ACC112 (cell line): ENCODE data around the gene SKIC8.
"Not testable (repeated sequence)": the region's sequence is repeated elsewhere in the genome, so short reads cannot be mapped to it uniquely, and the experiment has no call there.

Source experiments
- H2AFZ ChIP-seq: fragments of 200-600 bp; sonication (generic); one replicate; pipeline ENCODE4 v1.6.0; 2017; ENCODE audit warnings: antibody characterized with exemption, low read length; ENCODE audit not compliant: unreplicated experiment
- H3K27ac ChIP-seq: fragments of 200-600 bp; sonication (generic); 2 replicates; pipeline ENCODE4 v1.5.1; 2014; ENCODE audit warnings: low read depth, mild to moderate bottlenecking, antibody characterized with exemption, low read length, moderate library complexity
- H3K27me3 ChIP-seq: fragments of 200-600 bp; sonication (generic); 2 replicates; pipeline ENCODE4 v1.6.1; 2014; ENCODE audit warnings: mild to moderate bottlenecking, antibody characterized with exemption, low read length, moderate library complexity, mixed read lengths; ENCODE audit not compliant: insufficient read depth
- H3K36me3 ChIP-seq: fragments of 200-600 bp; sonication (generic); 2 replicates; pipeline ENCODE4 v1.6.1; 2016; ENCODE audit warnings: mild to moderate bottlenecking, antibody characterized with exemption, low read length, moderate library complexity, mixed read lengths; ENCODE audit not compliant: insufficient read depth
- H3K4me1 ChIP-seq: fragments of 200-600 bp; sonication (generic); one replicate; pipeline ENCODE4 v1.6.1; 2016; ENCODE audit warnings: low read length, mixed read lengths; ENCODE audit not compliant: insufficient read depth, unreplicated experiment, control insufficient read depth
- H3K4me3 ChIP-seq: fragments of 200-600 bp; sonication (generic); 2 replicates; pipeline ENCODE4 v1.5.1; 2014; ENCODE audit warnings: mild to moderate bottlenecking, low read depth, low read length
- H3K79me2 ChIP-seq: fragments of 200-600 bp; sonication (generic); one replicate; pipeline ENCODE4 v1.6.0; 2016; ENCODE audit warnings: low read length; ENCODE audit not compliant: control insufficient read depth, unreplicated experiment, insufficient read depth

The SKIC8 gene

GRCh38 chr15:78255421-78256043 is 43.9 kb downstream of the SKIC8 start:
- H3K79me2 ChIP-seq, result no peaks in the 10 kb centered on the region
- no peak overlapping the region for H2AFZ ChIP-seq
- H3K4me1 ChIP-seq, result no peaks in the 10 kb centered on the region

GRCh38 chr15:78251136-78251535 is 48.3 kb downstream of the SKIC8 start:
- H3K36me3 ChIP-seq, result no peaks in the 10 kb centered on the region
- no peaks in the 10 kb centered on the region for H3K79me2 ChIP-seq
- no peaks in the 10 kb centered on the region for H3K4me1 ChIP-seq
- no peak overlapping the region for H3K4me3 ChIP-seq
- peaks cover 5% of the 10 kb centered on the region; the same call in 1 of the 2 replicates for H3K27me3 ChIP-seq
- H2AFZ ChIP-seq, result no peak overlapping the region
- H3K27ac ChIP-seq, result no peak overlapping the region

More at GRCh38 chr15:78255421-78256043, 43.9 kb downstream of the SKIC8 start:
- no peak overlapping the region for H3K27ac ChIP-seq
- peaks cover 5% of the 10 kb centered on the region; the same call in 1 of the 2 replicates for H3K27me3 ChIP-seq
- no peaks in the 10 kb centered on the region for H3K36me3 ChIP-seq
- H3K4me3 ChIP-seq, result no peak overlapping the region

- no peak overlapping the region for H2AFZ ChIP-seq
- H3K27me3 ChIP-seq, result peaks cover 5% of the 10 kb centered on the region; the same call in 1 of the 2 replicates
- no peaks in the 10 kb centered on the region for H3K4me1 ChIP-seq
- H3K4me3 ChIP-seq, result no peak overlapping the region
- no peaks in the 10 kb centered on the region for H3K36me3 ChIP-seq
- no peak overlapping the region for H3K27ac ChIP-seq
- no peaks in the 10 kb centered on the region for H3K79me2 ChIP-seq
Measured at GRCh38 chr15:78249131-78249530, 50.3 kb downstream of the SKIC8 start.

- no peak overlapping the region for H3K4me3 ChIP-seq
- H3K27me3 ChIP-seq, result peaks cover 5% of the 10 kb centered on the region; the same call in 1 of the 2 replicates
- no peak overlapping the region for H3K27ac ChIP-seq
- no peak overlapping the region for H2AFZ ChIP-seq
- H3K79me2 ChIP-seq, result no peaks in the 10 kb centered on the region
- no peaks in the 10 kb centered on the region for H3K4me1 ChIP-seq
- H3K36me3 ChIP-seq, result no peaks in the 10 kb centered on the region
Measured at GRCh38 chr15:78247911-78248310, 51.5 kb downstream of the SKIC8 start.

GRCh38 chr15:78245976-78246620 is 53.3 kb downstream of the SKIC8 start:
- H3K36me3 ChIP-seq, H3K4me1 ChIP-seq, H3K27ac ChIP-seq, H2AFZ ChIP-seq, H3K4me3 ChIP-seq, H3K27me3 ChIP-seq, H3K79me2 ChIP-seq: not testable (repeated sequence)

GRCh38 chr15:78245392-78245791 is 54.0 kb downstream of the SKIC8 start:
- H3K4me1 ChIP-seq, H3K27me3 ChIP-seq, H3K79me2 ChIP-seq, H3K27ac ChIP-seq, H3K4me3 ChIP-seq, H2AFZ ChIP-seq, H3K36me3 ChIP-seq: not testable (repeated sequence)

GRCh38 chr15:78244893-78245292 is 54.5 kb downstream of the SKIC8 start:
- no peaks in the 10 kb centered on the region for H3K27me3 ChIP-seq
- H3K4me3 ChIP-seq, result no peak overlapping the region
- no peaks in the 10 kb centered on the region for H3K4me1 ChIP-seq
- no peak overlapping the region for H3K27ac ChIP-seq
- H2AFZ ChIP-seq, result no peak overlapping the region
- no peaks in the 10 kb centered on the region for H3K36me3 ChIP-seq
- no peaks in the 10 kb centered on the region for H3K79me2 ChIP-seq

- H3K27ac ChIP-seq, result no peak overlapping the region
- no peak overlapping the region for H3K4me3 ChIP-seq
- H2AFZ ChIP-seq, result no peak overlapping the region
- H3K36me3 ChIP-seq, result no peaks in the 10 kb centered on the region
- no peaks in the 10 kb centered on the region for H3K79me2 ChIP-seq
- H3K4me1 ChIP-seq, result no peaks in the 10 kb centered on the region
- H3K27me3 ChIP-seq, result no peaks in the 10 kb centered on the region
Measured at GRCh38 chr15:78244101-78244500, 55.3 kb downstream of the SKIC8 start.

- no peaks in the 10 kb centered on the region for H3K36me3 ChIP-seq
- H2AFZ ChIP-seq, result no peak overlapping the region
- no peak overlapping the region for H3K27ac ChIP-seq
- no peaks in the 10 kb centered on the region for H3K27me3 ChIP-seq
- no peaks in the 10 kb centered on the region for H3K79me2 ChIP-seq
- no peaks in the 10 kb centered on the region for H3K4me1 ChIP-seq
- H3K4me3 ChIP-seq, result no peak overlapping the region
Measured at GRCh38 chr15:78243491-78243941, 55.9 kb downstream of the SKIC8 start.

- no peaks in the 10 kb centered on the region for H3K27me3 ChIP-seq
- no peaks in the 10 kb centered on the region for H3K79me2 ChIP-seq
- H3K4me3 ChIP-seq, result no peak overlapping the region
- H3K27ac ChIP-seq, result no peak overlapping the region
- H3K4me1 ChIP-seq, result no peaks in the 10 kb centered on the region
- no peak overlapping the region for H2AFZ ChIP-seq
- H3K36me3 ChIP-seq, result no peaks in the 10 kb centered on the region
Measured at GRCh38 chr15:78243058-78243457, 56.4 kb downstream of the SKIC8 start.

- H3K27ac ChIP-seq, result no peak overlapping the region
Measured at GRCh38 chr15:78242128-78242527, 57.3 kb downstream of the SKIC8 start.

More at GRCh38 chr15:78242128-78242527, 57.3 kb downstream of the SKIC8 start:
- no peaks in the 10 kb centered on the region for H3K36me3 ChIP-seq
- no peak overlapping the region for H3K4me3 ChIP-seq
- no peaks in the 10 kb centered on the region for H3K27me3 ChIP-seq
- no peak overlapping the region for H2AFZ ChIP-seq
- H3K4me1 ChIP-seq, result no peaks in the 10 kb centered on the region
- no peaks in the 10 kb centered on the region for H3K79me2 ChIP-seq
